K562 (cell line): Measurements from ENCODE around the gene TAL1. TPM values are rescaled to one million over a fixed set of nuclear protein-coding genes. Genes with fewer than 3 reads are reported as not detected.

Experiments used
- ATAC-seq: fragments of 200-7000 bp; cut with Tn5 transposase; 3 replicates; pipeline ENCODE4 v1.9.1; 2020; ENCODE audit warnings: moderate library complexity
- BruUV-seq: library from RNA; stranded (reverse); fragments of 400-500 nt; replicated peaks from 2 replicates; lab custom pipeline; 2021; lab: Mats Ljungman, UMichigan
- CTCF ChIA-PET: fragments of 300-600 bp; formaldehyde crosslinking; extraction: SDS; loops from one replicate; lab custom pipeline; 2021; ENCODE audit warnings: low intra/inter-chr PET ratio; lab: Yijun Ruan, JAX
- POLR2A ChIA-PET: fragments of 300-600, 350-650 bp; sonication (Branson Sonifier 250); formaldehyde crosslinking; extraction: SDS; loops from one replicate; lab custom pipeline; 2021; ENCODE audit warnings: antibody characterized with exemption, inconsistent platforms; lab: Yijun Ruan, JAX
- DNase-seq, 4 experiments: peaks; one replicate each; pipeline versions ENCODE4 v3.0.0 to v3.0.0-alpha.2; 2011 to 2018; ENCODE audit warnings: low spot score in 3 of 4, mixed read lengths in 3 of 4; ENCODE audit errors: extremely low read depth in 1 of 4
- FAIRE-seq: peaks from 2 replicates; lab custom pipeline; 2011; peaks lifted over from hg19 to GRCh38; lab: Jason Lieb, UNC
- H2AFZ ChIP-seq: 2 replicates; pipeline ENCODE4 v1.6.0; 2011; ENCODE audit warnings: low read depth, low read length, control low read depth, inconsistent platforms
- H3K27ac ChIP-seq: fragments of 200-600 bp; 3 replicates; pipeline ENCODE4 v1.8.0; 2011; ENCODE audit warnings: low read depth, mild to moderate bottlenecking, control low read depth, inconsistent platforms, low read length, moderate library complexity, mixed read lengths; ENCODE audit errors: extremely low read depth
- H3K27me3 ChIP-seq, 2 experiments: fragments of 300-600 bp in 1 of 2; 2 replicates in 1 of 2; 3 replicates in 1 of 2; pipeline versions ENCODE4 v1.6.0 to v1.8.0; 2011; ENCODE audit warnings: inconsistent platforms in 2 of 2, low read length in 2 of 2, mild to moderate bottlenecking in 1 of 2, mixed read lengths in 1 of 2, moderate library complexity in 1 of 2; ENCODE audit not compliant: control insufficient read depth in 2 of 2, insufficient read depth in 2 of 2
- H3K36me3 ChIP-seq: fragments of 300-600 bp; 3 replicates; pipeline ENCODE4 v1.8.0; 2011; ENCODE audit warnings: mild to moderate bottlenecking, low read length, inconsistent platforms; ENCODE audit not compliant: control insufficient read depth, insufficient read depth
- H3K4me1 ChIP-seq, 2 experiments: fragments of 200-600 bp in 1 of 2; replicated peaks in 1 of 2; 2 replicates in 1 of 2; 3 replicates in 1 of 2; pipeline versions ENCODE4 v1.5.1 to v1.8.0; 2011; ENCODE audit warnings: inconsistent platforms in 2 of 2, low read length in 2 of 2, mild to moderate bottlenecking in 1 of 2, mixed read lengths in 1 of 2, moderate library complexity in 1 of 2; ENCODE audit not compliant: control insufficient read depth in 2 of 2, insufficient read depth in 2 of 2
- H3K4me2 ChIP-seq: 2 replicates; pipeline ENCODE4 v1.6.1; 2011; ENCODE audit warnings: low read length, control low read depth, inconsistent platforms, mixed read lengths; ENCODE audit not compliant: insufficient read depth
- H3K4me3 ChIP-seq: fragments of 200-600 bp; sonication (generic), shearing (Covaris generic); 2 replicates; pipeline ENCODE4 v1.5.1; 2016; ENCODE audit warnings: control low read depth, inconsistent platforms
- H3K79me2 ChIP-seq: fragments of 200-600 bp; 3 replicates; pipeline ENCODE4 v1.8.0; 2011; ENCODE audit warnings: low read length, inconsistent platforms; ENCODE audit not compliant: control insufficient read depth, insufficient read depth
- H3K9ac ChIP-seq, 2 experiments: 2 replicates each; pipeline versions ENCODE4 v1.6.0 to v1.6.1; 2011; ENCODE audit warnings: low read depth in 2 of 2, low read length in 2 of 2, control low read depth in 1 of 2, inconsistent platforms in 1 of 2, mild to moderate bottlenecking in 1 of 2, mixed read lengths in 1 of 2; ENCODE audit not compliant: insufficient read depth in 1 of 2
- H3K9me1 ChIP-seq: one replicate; pipeline ENCODE4 v1.6.0; 2011; ENCODE audit warnings: inconsistent platforms, mild to moderate bottlenecking, low read length, moderate library complexity; ENCODE audit not compliant: control insufficient read depth, insufficient read depth
- H3K9me3 ChIP-seq: replicated peaks from 2 replicates; pipeline ENCODE4 v1.5.1; 2011; ENCODE audit warnings: low read depth, low read length, inconsistent platforms; ENCODE audit not compliant: control insufficient read depth, insufficient read depth
- H4K20me1 ChIP-seq: replicated peaks from 2 replicates; pipeline ENCODE4 v1.6.1; 2011; ENCODE audit warnings: low read length, inconsistent platforms, mixed read lengths; ENCODE audit not compliant: control insufficient read depth, insufficient read depth
- ATF7 ChIP-seq: fragments of 450-650 bp; IDR thresholded peaks from 2 replicates; pipeline ENCODE4 v1.7.1; 2014; ENCODE audit warnings: mild to moderate bottlenecking, moderate library complexity
- C11orf30 ChIP-seq: fragments of 450-650 bp; IDR thresholded peaks from 2 replicates; pipeline ENCODE4 v1.6.1; 2016; ENCODE audit warnings: low read depth, mild to moderate bottlenecking
- EP300 ChIP-seq: IDR thresholded peaks from 2 replicates; pipeline ENCODE4 v1.6.1; 2012; ENCODE audit warnings: low read length, improper control_type of control experiment
- ETS1 ChIP-seq: conservative IDR thresholded peaks from 2 replicates; pipeline ENCODE4 v1.6.1; 2011; ENCODE audit warnings: low read depth, mild to moderate bottlenecking, low read length; ENCODE audit not compliant: control insufficient read depth
- ETV1 ChIP-seq: fragments of 450-650 bp; conservative IDR thresholded peaks from 2 replicates; pipeline ENCODE4 v1.6.1; 2016; ENCODE audit warnings: missing genetic modification characterization, control low read depth, low read depth, missing compliant biosample characterization
- FOXJ2 ChIP-seq: fragments of 200-800 bp; sonication (Bioruptor generic); IDR thresholded peaks from 2 replicates; pipeline ENCODE4 v1.6.1; 2016; ENCODE audit warnings: missing genetic modification characterization, missing compliant biosample characterization
- GABPA ChIP-seq: fragments of 200-800 bp; sonication (Bioruptor generic); conservative IDR thresholded peaks from 2 replicates; pipeline ENCODE4 v1.6.1; 2016; ENCODE audit warnings: low read depth, missing genetic modification characterization, missing compliant biosample characterization
- MAFK ChIP-seq: IDR thresholded peaks from 2 replicates; pipeline ENCODE4 v1.6.1; 2011; ENCODE audit warnings: low read length, improper control_type of control experiment
- MTA1 ChIP-seq: fragments of 450-650 bp; IDR thresholded peaks from 2 replicates; pipeline ENCODE4 v1.6.1; 2017; ENCODE audit warnings: borderline replicate concordance
- SPI1 ChIP-seq: IDR thresholded peaks from 2 replicates; pipeline ENCODE4 v1.6.1; 2011; ENCODE audit warnings: low read depth, low read length, control low read depth, borderline replicate concordance
- YY1 ChIP-seq, 3 experiments: IDR thresholded peaks; 2 replicates each; pipeline ENCODE4 v1.6.1; 2011; ENCODE audit warnings: low read length in 2 of 3, mild to moderate bottlenecking in 2 of 3, moderate library complexity in 2 of 3, borderline replicate concordance in 1 of 3, control low read depth in 1 of 3, low read depth in 1 of 3; ENCODE audit not compliant: insufficient read depth in 3 of 3, insufficient replicate concordance in 2 of 3, control insufficient read depth in 1 of 3, insufficient read length in 1 of 3; ENCODE audit errors: extremely low read depth in 1 of 3
- ZNF263 ChIP-seq: sonication (generic); formaldehyde crosslinking; IDR thresholded peaks from 2 replicates; pipeline ENCODE4 v1.8.0; 2022; ENCODE audit warnings: mild to moderate bottlenecking, missing genetic modification reagents, borderline replicate concordance
- ZNF316 ChIP-seq: fragments of 450-650 bp; IDR thresholded peaks from 2 replicates; pipeline ENCODE4 v1.6.1; 2016
- ZNF644 ChIP-seq: fragments of 200-800 bp; sonication (Bioruptor generic); IDR thresholded peaks from 2 replicates; pipeline ENCODE4 v1.6.1; 2016; ENCODE audit warnings: low read depth, missing genetic modification characterization, missing compliant biosample characterization
- ZNF717 ChIP-seq: fragments of 250-450 bp; sonication (Bioruptor Pico); IDR thresholded peaks from 2 replicates; pipeline ENCODE4 v1.5.0; 2021
- WGBS: fragments of 100-300 bp; shearing (Covaris generic); methylation state at CpG from one replicate; pipeline ENCODE4 v1.1.6; 2016; ENCODE audit warnings: low coverage, mixed read lengths; ENCODE audit not compliant: insufficient coverage; ENCODE audit errors: missing lambda C conversion rate; 5-methylcytosine and 5-hydroxymethylcytosine counted together
- in situ Hi-C: fragments of 300-500 bp; cut with MboI; formaldehyde crosslinking; loops from 4 replicates; pipeline ENCODE4 v1.15.0; 2018; ENCODE audit warnings: inconsistent platforms, mixed read lengths
- intact Hi-C: fragments of 100-400 bp; cut with micrococcal nuclease; formaldehyde crosslinking; loops from 2 replicates; pipeline ENCODE4 v1.14.2; 2022
- polyA plus RNA-seq, 8 experiments: library from polyadenylated mRNA; depleted of rRNA in 4 of 8; stranded (reverse) in 5 of 8; unstranded in 3 of 8; fragments of >200 nt; fragmentation: Nextera tagmentation in 2 of 8; fragmentation: Illumina TruSeq in 1 of 8; extraction: Ambion mirVana in 2 of 8; extraction: Trizol in 1 of 8; gene quantifications; 2 replicates each; pipeline versions ENCODE4 v1.2.1 to v1.2.3, GENCODE V29; 2011 to 2014; ENCODE audit warnings: inconsistent platforms in 1 of 8, missing spikeins in 1 of 8
- total RNA-seq, 7 experiments: library from RNA; depleted of rRNA in 6 of 7; stranded (reverse); fragments of >200 nt in 6 of 7; fragmentation: Illumina TruSeq in 2 of 7; extraction: Trizol in 2 of 7; gene quantifications; 2 replicates each; pipeline versions ENCODE4 v1.2.1 to v1.2.3, GENCODE V29; 2011 to 2021; ENCODE audit warnings: low replicate concordance in 1 of 7
- TF ChIP-seq, protein P1 (sequence below): fragments of 450-650 bp; IDR thresholded peaks from 2 replicates; pipeline ENCODE4 v1.6.1; 2016; ENCODE audit warnings: antibody characterized with exemption
- TF ChIP-seq, protein P2 (sequence below): fragments of 200-800 bp; sonication (Bioruptor generic); IDR thresholded peaks from 2 replicates; pipeline ENCODE4 v1.6.1; 2017; ENCODE audit warnings: missing genetic modification characterization, missing compliant biosample characterization

The TAL1 gene
- total and polyA plus RNA-seq, 9 of the 15 experiments (the other 6 are each of a cell fraction or from before 2014, with no cell fraction given) = 18.5 to 106 (median 59.7) TPM

DNA sequence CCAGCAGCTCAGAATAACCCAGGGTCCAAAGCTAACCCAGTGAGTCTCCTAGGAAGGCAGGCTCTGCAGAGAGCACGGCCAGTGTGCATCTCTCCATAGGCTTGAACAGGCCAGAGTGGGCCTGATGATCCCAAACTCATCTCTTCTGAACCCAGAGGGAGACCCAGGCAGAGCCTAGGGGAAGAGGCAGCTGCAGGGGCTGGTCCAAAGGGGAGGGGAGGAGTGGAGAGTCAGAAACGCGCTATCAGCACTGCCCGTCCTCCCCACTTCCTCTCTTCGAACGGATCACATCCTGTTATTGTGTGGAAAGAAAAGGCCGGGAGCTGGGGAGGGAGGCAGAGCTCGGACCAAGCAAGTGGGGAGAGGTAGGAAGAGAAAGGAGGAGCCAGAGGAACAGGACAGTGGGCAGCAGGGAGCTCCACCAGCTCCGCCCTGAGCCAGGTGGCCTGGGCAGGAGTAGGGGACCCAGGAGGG is 20.2 kb downstream of the TAL1 start:
- peak; percentile 59 for ATAC-seq
- peak; percentile 58 to 82 (median 66) for DNase-seq
- intact Hi-C loops = no loop called here
- peak overlapping the region; percentile 55 for H3K27ac ChIP-seq
- no TSS peak for BruUV-seq
- no peaks in the 10 kb centered on the region for H3K9me3 ChIP-seq
- peaks cover 4% of the 10 kb centered on the region; the same call in 1 of the 3 replicates for H3K79me2 ChIP-seq
- 16% methylated on average over 9 of the region's 9 CpGs for WGBS
- in situ Hi-C loops = no loop called here
- no peaks in the 10 kb centered on the region for H3K27me3 ChIP-seq
- peaks cover 49 to 57% of the 10 kb centered on the region in 2 experiments for H3K4me1 ChIP-seq
- H3K9me1 ChIP-seq = peaks cover 5% of the 10 kb centered on the region
- H3K4me3 ChIP-seq = no peak overlapping the region
- peak overlapping the region; percentile 56; the same call in 1 of the 2 replicates for H3K4me2 ChIP-seq
- 0 out of 2 replicates have a peak overlapping the region, but pooled peaks have one; percentile 8 for H2AFZ ChIP-seq
- H3K9ac ChIP-seq = peak overlapping the region; percentile 9 to 66; a peak in 2 of 4 replicates
- ChIA-PET CTCF (no interaction called here), POLR2A (interaction anchor here (0.5 to 7.7 kb wide), 15 partner anchors 9 to 406 kb away, joined by 3 to 80 read pairs (median 4); no protein-coding TSS in a partner anchor)
- peak; percentile 46 for FAIRE-seq
- H3K36me3 ChIP-seq = peaks cover 41% of the 10 kb centered on the region
- 0 out of 2 replicates have a peak, but pooled peaks cover 9% of the 10 kb centered on the region for H4K20me1 ChIP-seq
- TF ChIP-seq, protein P1, sequence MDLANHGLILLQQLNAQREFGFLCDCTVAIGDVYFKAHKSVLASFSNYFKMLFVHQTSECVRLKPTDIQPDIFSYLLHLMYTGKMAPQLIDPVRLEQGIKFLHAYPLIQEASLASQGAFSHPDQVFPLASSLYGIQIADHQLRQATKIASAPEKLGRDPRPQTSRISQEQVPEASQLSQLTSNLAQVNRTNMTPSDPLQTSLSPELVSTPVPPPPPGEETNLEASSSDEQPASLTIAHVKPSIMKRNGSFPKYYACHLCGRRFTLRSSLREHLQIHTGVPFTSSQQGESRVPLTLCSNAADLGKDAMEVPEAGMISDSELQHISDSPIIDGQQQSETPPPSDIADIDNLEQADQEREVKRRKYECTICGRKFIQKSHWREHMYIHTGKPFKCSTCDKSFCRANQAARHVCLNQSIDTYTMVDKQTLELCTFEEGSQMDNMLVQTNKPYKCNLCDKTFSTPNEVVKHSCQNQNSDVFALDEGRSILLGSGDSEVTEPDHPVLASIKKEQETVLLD = peak; percentile 32; the same call in 1 of the 2 replicates
- TF ChIP-seq MAFK (peak; percentile 16; the same call in 1 of the 2 replicates), ATF7 (no peak; the same call in none of the 2 replicates), ZNF263 (CRISPR knock-in tag) (peak; percentile 97), FOXJ2 (tag) (no peak), ETS1 (peak; percentile 59; the same call in 1 of the 2 replicates), ZNF717 (CRISPR knock-in tag) (no peak), ZNF644 (tag) (no peak), EP300 (peak; percentile 69; the same call in 1 of the 2 replicates), YY1 (IDR thresholded peaks at IDR 0.05; ENCODE audit: borderline replicate concordance in 1 of 3, control insufficient read depth in 1 of 3, extremely low read depth in 1 of 3, insufficient read depth in 3 of 3, insufficient read length in 1 of 3, insufficient replicate concordance in 2 of 3, low read depth in 1 of 3, low read length in 2 of 3) (no peak), ETV1 (tag) (peak; percentile 91), C11orf30 (peak; percentile 36; the same call in 1 of the 2 replicates), ZNF316 (peak; percentile 32; the same call in 1 of the 2 replicates), MTA1 (peak; percentile 29; the same call in 1 of the 2 replicates), SPI1 (peak; percentile 98), GABPA (tag) (peak; percentile 87)
- TF ChIP-seq, protein P2, sequence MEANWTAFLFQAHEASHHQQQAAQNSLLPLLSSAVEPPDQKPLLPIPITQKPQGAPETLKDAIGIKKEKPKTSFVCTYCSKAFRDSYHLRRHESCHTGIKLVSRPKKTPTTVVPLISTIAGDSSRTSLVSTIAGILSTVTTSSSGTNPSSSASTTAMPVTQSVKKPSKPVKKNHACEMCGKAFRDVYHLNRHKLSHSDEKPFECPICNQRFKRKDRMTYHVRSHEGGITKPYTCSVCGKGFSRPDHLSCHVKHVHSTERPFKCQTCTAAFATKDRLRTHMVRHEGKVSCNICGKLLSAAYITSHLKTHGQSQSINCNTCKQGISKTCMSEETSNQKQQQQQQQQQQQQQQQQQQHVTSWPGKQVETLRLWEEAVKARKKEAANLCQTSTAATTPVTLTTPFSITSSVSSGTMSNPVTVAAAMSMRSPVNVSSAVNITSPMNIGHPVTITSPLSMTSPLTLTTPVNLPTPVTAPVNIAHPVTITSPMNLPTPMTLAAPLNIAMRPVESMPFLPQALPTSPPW = peak; percentile 58
